ENCODE measurements around the gene SH3BGRL.

SH3BGRL gene

GRCh38 chrX:81263059-81263458 is 61.2 kb downstream of the SH3BGRL start:
- no peak for TF ChIP-seq CTCF (IDR thresholded peaks at IDR 0.05; ENCODE audit: low read depth, low read length, missing control alignments)
- H3K4me3 ChIP-seq (ENCODE audit: low read depth, low read length) = no peak overlapping the region
- in situ Hi-C loops (cut with HindIII; ENCODE audit: low sequenced_read_pairs) = no loop called here
- no peak for DNase-seq (ENCODE audit: low read depth)

- DNase-seq (ENCODE audit: low read depth) = no peak
- in situ Hi-C loops (cut with HindIII; ENCODE audit: low sequenced_read_pairs) = no loop called here
- no peak for TF ChIP-seq CTCF (IDR thresholded peaks at IDR 0.05; ENCODE audit: low read depth, low read length, missing control alignments)
- no peak overlapping the region for H3K4me3 ChIP-seq (ENCODE audit: low read depth, low read length)
Observed at GRCh38 chrX:81278616-81279015, 76.7 kb downstream of the SH3BGRL start.

GRCh38 chrX:81280148-81280547 is 78.2 kb downstream of the SH3BGRL start:
- DNase-seq (ENCODE audit: low read depth) = no peak
- in situ Hi-C loops (cut with HindIII; ENCODE audit: low sequenced_read_pairs) = no loop called here
- H3K4me3 ChIP-seq (ENCODE audit: low read depth, low read length) = no peak overlapping the region
- no peak for TF ChIP-seq CTCF (IDR thresholded peaks at IDR 0.05; ENCODE audit: low read depth, low read length, missing control alignments)

- no peak for DNase-seq (ENCODE audit: low read depth)
- in situ Hi-C loops (cut with HindIII; ENCODE audit: low sequenced_read_pairs) = no loop called here
- TF ChIP-seq CTCF (IDR thresholded peaks at IDR 0.05; ENCODE audit: low read depth, low read length, missing control alignments) = no peak
- no peak overlapping the region for H3K4me3 ChIP-seq (ENCODE audit: low read depth, low read length)
Observed at GRCh38 chrX:81286075-81286474, 84.2 kb downstream of the SH3BGRL start.

- in situ Hi-C loops (cut with HindIII; ENCODE audit: low sequenced_read_pairs) = no loop called here
- TF ChIP-seq CTCF (IDR thresholded peaks at IDR 0.05; ENCODE audit: low read depth, low read length, missing control alignments) = no peak
- no peak for DNase-seq (ENCODE audit: low read depth)
- H3K4me3 ChIP-seq (ENCODE audit: low read depth, low read length) = no peak overlapping the region
Observed at GRCh38 chrX:81286608-81287007, 84.7 kb downstream of the SH3BGRL start.

GRCh38 chrX:81291996-81292395 is 90.1 kb downstream of the SH3BGRL start:
- no peak for TF ChIP-seq CTCF (IDR thresholded peaks at IDR 0.05; ENCODE audit: low read depth, low read length, missing control alignments)
- in situ Hi-C loops (cut with HindIII; ENCODE audit: low sequenced_read_pairs) = no loop called here

GRCh38 chrX:81294101-81294500 is 92.2 kb downstream of the SH3BGRL start:
- no peak overlapping the region for H3K4me3 ChIP-seq (ENCODE audit: low read depth, low read length)
- TF ChIP-seq CTCF (IDR thresholded peaks at IDR 0.05; ENCODE audit: low read depth, low read length, missing control alignments) = no peak
- in situ Hi-C loops (cut with HindIII; ENCODE audit: low sequenced_read_pairs) = no loop called here
- no peak for DNase-seq (ENCODE audit: low read depth)

More at GRCh38 chrX:81291996-81292395, 90.1 kb downstream of the SH3BGRL start:
- DNase-seq (ENCODE audit: low read depth) = no peak
- no peak overlapping the region for H3K4me3 ChIP-seq (ENCODE audit: low read depth, low read length)

Measured in astrocyte of the cerebellum (primary cell).